ENCODE data around the gene ALDH18A1.

ALDH18A1 gene

DNA sequence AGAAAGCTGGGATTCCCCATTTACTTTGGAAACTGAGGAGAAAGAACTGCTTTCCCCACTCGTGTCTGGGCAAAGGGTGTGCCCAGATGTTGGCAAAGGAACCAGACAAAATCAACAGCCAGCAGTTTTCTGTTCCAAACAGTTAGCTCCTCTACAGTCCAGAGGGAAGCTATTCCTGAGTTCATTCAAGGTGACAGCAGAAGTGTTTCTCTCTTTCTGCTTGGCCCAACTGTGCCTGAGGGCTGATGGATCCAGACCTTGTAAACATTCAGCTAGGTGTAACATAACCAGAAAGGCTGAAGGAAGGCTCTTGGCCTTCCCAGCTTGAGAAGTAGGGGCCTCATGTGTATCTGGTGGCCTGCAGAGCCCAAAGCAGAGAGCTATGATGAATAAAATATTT lies 7.0 kb upstream of the ALDH18A1 start:
- ATAC-seq (ENCODE audit: low read depth) (no peak), DNase-seq (ENCODE audit: low spot score in 2 of 2) (no peak)
- Mint-ChIP-seq H3K4me1 (no peaks in the 10 kb centered on the region), H3K9me3 (no peaks in the 10 kb centered on the region), H3K4me3 (no peak overlapping the region), H3K36me3 (peaks cover 7% of the 10 kb centered on the region), H3K27ac (no peak overlapping the region), H3K27me3 (no peaks in the 10 kb centered on the region)

DNA sequence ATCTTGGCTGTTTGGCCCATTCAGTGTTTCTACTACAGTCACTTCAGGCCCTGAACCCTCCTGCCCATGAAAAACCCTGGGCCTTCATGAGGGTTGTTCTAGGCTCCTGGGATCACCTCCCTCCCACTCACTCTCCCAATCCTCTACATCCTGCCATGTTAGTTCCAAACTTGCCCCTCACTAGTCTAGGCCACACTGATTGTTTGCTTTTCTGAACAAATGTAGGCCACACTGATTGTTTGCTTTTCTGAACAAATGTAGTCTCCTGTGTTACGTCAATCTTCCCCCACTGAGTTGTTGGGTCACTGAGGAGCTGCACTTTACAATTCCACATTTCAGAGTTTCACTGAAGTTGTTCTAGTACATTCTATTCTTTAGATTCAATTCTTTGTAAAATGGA lies 5.3 kb upstream of the ALDH18A1 start:
- DNase-seq (ENCODE audit: low spot score in 2 of 2) (no peak), ATAC-seq (ENCODE audit: low read depth) (no peak)
- Mint-ChIP-seq H3K27ac (peak overlapping the region; percentile 40), H3K4me3 (no peak overlapping the region), H3K36me3 (peaks cover 5% of the 10 kb centered on the region), H3K9me3 (no peaks in the 10 kb centered on the region), H3K4me1 (no peaks in the 10 kb centered on the region), H3K27me3 (no peaks in the 10 kb centered on the region)

GRCh38 chr10:95660283-95660682 lies 3.8 kb upstream of the ALDH18A1 start:
- no peak overlapping the region for H3K4me3 Mint-ChIP-seq
- H3K27ac Mint-ChIP-seq = no peak overlapping the region
- ATAC-seq (ENCODE audit: low read depth) (no peak), DNase-seq (ENCODE audit: low spot score in 2 of 2) (no peak)
- no peaks in the 10 kb centered on the region for H3K9me3 Mint-ChIP-seq
- no peaks in the 10 kb centered on the region for H3K27me3 Mint-ChIP-seq
- H3K36me3 Mint-ChIP-seq = peaks cover 2% of the 10 kb centered on the region
- peaks cover 7% of the 10 kb centered on the region for H3K4me1 Mint-ChIP-seq

DNA sequence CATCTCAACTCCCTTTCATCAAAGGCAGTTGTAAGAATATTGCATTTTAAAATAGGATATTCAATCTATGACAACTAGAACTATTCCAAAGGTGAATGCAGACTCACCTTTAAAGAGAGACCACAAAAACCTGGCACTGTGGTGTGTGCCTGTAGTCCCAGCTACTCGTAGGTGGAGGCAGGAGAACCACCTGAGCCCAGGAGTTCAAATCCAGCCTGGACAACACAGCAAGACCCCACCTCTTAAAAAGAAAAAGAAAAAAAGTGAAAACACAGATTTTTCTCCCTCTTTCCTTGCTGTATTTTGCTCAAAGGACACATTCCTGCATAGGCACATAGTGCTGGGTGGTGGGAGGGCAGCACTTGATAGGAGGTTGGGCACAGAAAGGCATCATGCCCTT lies 739 bp upstream of the ALDH18A1 start:
- H3K9me3 Mint-ChIP-seq = no peaks in the 10 kb centered on the region
- H3K27me3 Mint-ChIP-seq = no peaks in the 10 kb centered on the region
- DNase-seq (ENCODE audit: low spot score in 2 of 2) (no peak), ATAC-seq (ENCODE audit: low read depth) (no peak)
- peak overlapping the region; percentile 97 for H3K4me3 Mint-ChIP-seq
- no peak overlapping the region for H3K27ac Mint-ChIP-seq
- H3K36me3 Mint-ChIP-seq = peaks cover 5% of the 10 kb centered on the region
- peaks cover 14% of the 10 kb centered on the region for H3K4me1 Mint-ChIP-seq

DNA sequence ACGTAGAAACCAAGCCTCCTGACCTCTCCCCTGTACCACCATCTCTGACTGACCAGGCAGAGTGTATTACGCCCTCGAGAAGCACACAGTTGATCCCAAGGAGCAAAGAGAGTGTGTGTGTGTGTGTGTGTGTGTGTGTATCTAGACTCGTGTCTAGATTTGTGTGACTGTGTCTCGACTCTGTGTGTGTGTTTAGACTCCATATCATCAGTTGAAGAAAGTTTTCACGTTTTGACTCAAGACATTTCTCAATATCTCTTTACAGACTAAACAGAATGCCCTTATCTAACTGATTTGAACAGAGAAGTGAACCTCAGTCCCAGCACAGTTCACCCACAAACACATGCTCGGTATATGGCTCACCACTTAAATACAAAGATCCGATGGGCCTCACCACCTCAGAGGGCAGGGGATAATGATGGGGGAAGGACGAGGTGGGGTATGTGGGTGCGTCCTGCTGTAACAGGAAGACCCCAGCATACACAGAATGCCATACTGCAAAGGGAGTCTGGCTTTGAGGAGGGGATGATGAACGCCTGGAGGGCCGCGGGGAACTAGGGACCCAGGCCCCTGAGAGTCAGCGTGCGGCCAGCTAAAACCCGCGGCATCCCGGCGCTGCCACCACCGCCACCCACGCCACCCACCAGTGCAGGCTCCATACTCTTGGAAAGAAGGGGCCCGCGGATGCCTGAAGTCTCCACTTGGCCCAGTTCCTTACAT lies 780 bp downstream of the ALDH18A1 start:
- peak overlapping the region; percentile 69 for H3K27ac Mint-ChIP-seq

DNA sequence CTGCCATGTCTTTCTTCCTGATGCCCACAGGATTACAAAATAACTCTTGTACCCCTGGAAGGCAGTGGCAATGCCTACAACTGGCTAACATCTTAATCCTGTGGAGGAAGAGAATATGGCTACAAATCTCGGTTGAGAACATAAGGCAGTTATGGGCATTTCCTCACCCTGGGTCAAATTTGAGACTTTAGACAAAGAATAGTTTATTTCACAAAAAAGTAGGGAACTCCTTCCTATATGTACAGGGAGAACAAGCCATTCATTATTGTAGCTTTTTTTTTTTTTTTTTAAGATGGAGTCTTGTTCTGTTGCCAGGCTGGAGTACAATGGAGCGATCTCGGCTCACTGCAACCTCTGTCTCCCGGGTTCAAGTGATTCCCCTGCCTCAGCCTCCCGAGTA lies 2.6 kb downstream of the ALDH18A1 start:
- Mint-ChIP-seq H3K4me1 (peaks cover 14% of the 10 kb centered on the region), H3K4me3 (no peak overlapping the region), H3K9me3 (peaks cover 3% of the 10 kb centered on the region), H3K27me3 (no peaks in the 10 kb centered on the region), H3K36me3 (peaks cover 21% of the 10 kb centered on the region), H3K27ac (peak overlapping the region; percentile 39)
- ATAC-seq (ENCODE audit: low read depth) (no peak), DNase-seq (ENCODE audit: low spot score in 2 of 2) (no peak)

More for the DNA sequence above, 780 bp downstream of the ALDH18A1 start:
- Mint-ChIP-seq H3K27me3 (no peaks in the 10 kb centered on the region), H3K36me3 (peaks cover 18% of the 10 kb centered on the region), H3K4me1 (peaks cover 14% of the 10 kb centered on the region), H3K4me3 (peak overlapping the region; percentile 97), H3K9me3 (peaks cover 3% of the 10 kb centered on the region)
- DNase-seq (ENCODE audit: low spot score in 2 of 2) (no peak), ATAC-seq (ENCODE audit: low read depth) (peak; percentile 5)

- H3K9me3 Mint-ChIP-seq = peaks cover 3% of the 10 kb centered on the region
- peaks cover 27% of the 10 kb centered on the region for H3K36me3 Mint-ChIP-seq
- H3K27me3 Mint-ChIP-seq = no peaks in the 10 kb centered on the region
- no peak overlapping the region for H3K4me3 Mint-ChIP-seq
- H3K4me1 Mint-ChIP-seq = peaks cover 14% of the 10 kb centered on the region
- ATAC-seq (ENCODE audit: low read depth) = no peak
- no peak for DNase-seq (ENCODE audit: low spot score in 2 of 2)
- H3K27ac Mint-ChIP-seq = peak overlapping the region; percentile 3
Measured at GRCh38 chr10:95651346-95652060, 5.0 kb downstream of the ALDH18A1 start.

DNA sequence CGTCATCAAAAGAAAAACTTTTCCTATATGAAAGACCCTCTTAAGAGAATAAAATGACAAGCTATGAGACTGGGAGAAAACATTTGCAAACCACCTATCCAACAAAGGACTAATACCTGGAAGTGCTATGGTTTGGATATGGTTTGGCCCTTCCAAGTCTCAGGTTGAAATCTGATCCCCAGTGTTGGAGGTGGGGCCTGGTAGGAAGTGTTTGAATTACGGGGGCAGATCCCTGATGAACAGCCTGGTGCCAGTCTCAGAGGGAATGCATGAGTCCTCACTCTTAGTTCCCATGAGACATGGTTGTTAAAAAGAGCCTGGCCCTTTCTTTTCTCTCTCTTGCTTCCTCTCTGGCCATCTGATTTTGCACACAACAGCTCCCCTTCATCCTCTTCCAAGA lies 6.3 kb downstream of the ALDH18A1 start:
- no peak overlapping the region for H3K27ac Mint-ChIP-seq
- H3K4me1 Mint-ChIP-seq = peaks cover 12% of the 10 kb centered on the region
- no peak for ATAC-seq (ENCODE audit: low read depth)
- peaks cover 37% of the 10 kb centered on the region for H3K36me3 Mint-ChIP-seq
- H3K4me3 Mint-ChIP-seq = no peak overlapping the region
- H3K9me3 Mint-ChIP-seq = peaks cover 3% of the 10 kb centered on the region
- DNase-seq (ENCODE audit: low spot score in 2 of 2) = no peak
- H3K27me3 Mint-ChIP-seq = no peaks in the 10 kb centered on the region

GRCh38 chr10:95648138-95648537 lies 8.4 kb downstream of the ALDH18A1 start:
- Mint-ChIP-seq H3K4me3 (no peak overlapping the region), H3K27ac (no peak overlapping the region), H3K4me1 (peaks cover 5% of the 10 kb centered on the region), H3K27me3 (no peaks in the 10 kb centered on the region), H3K9me3 (peaks cover 3% of the 10 kb centered on the region), H3K36me3 (peaks cover 39% of the 10 kb centered on the region)
- DNase-seq (ENCODE audit: low spot score in 2 of 2) (no peak), ATAC-seq (ENCODE audit: low read depth) (no peak)

DNA sequence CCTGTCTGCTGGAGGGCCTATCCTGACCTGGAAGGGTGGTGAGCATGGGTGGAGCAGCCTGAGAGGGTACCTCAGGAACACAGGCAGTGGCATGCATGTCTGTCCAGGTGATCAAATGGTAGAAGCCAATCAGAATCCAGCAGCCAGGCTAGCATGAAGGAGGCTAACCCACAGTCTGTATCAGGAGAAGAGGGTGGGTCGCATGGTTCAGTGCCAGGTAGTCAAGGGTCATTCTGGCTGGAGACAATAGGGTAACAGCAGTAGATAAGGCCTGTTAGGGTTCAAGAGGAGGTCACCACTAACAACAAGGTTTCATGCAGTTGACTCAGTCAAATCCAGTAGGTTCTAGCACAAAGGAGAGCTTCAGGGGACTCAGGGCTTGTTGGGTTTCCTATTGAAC lies 10.4 kb downstream of the ALDH18A1 start:
- no peak for ATAC-seq (ENCODE audit: low read depth)
- H3K9me3 Mint-ChIP-seq = no peaks in the 10 kb centered on the region
- no peaks in the 10 kb centered on the region for H3K27me3 Mint-ChIP-seq

GRCh38 chr10:95644901-95645300 lies 11.6 kb downstream of the ALDH18A1 start:
- no peaks in the 10 kb centered on the region for H3K9me3 Mint-ChIP-seq
- H3K36me3 Mint-ChIP-seq = peaks cover 34% of the 10 kb centered on the region
- ATAC-seq (ENCODE audit: low read depth) (no peak), DNase-seq (ENCODE audit: low spot score in 2 of 2) (no peak)
- peaks cover 5% of the 10 kb centered on the region for H3K4me1 Mint-ChIP-seq
- no peaks in the 10 kb centered on the region for H3K27me3 Mint-ChIP-seq
- H3K4me3 Mint-ChIP-seq = no peak overlapping the region
- no peak overlapping the region for H3K27ac Mint-ChIP-seq

More for the DNA sequence above, 10.4 kb downstream of the ALDH18A1 start:
- H3K27ac Mint-ChIP-seq = no peak overlapping the region
- H3K4me3 Mint-ChIP-seq = no peak overlapping the region
- H3K36me3 Mint-ChIP-seq = peaks cover 32% of the 10 kb centered on the region
- DNase-seq (ENCODE audit: low spot score in 2 of 2) = no peak
- H3K4me1 Mint-ChIP-seq = peaks cover 5% of the 10 kb centered on the region

- no peak for DNase-seq (ENCODE audit: low spot score in 2 of 2)
- Mint-ChIP-seq H3K36me3 (peaks cover 32% of the 10 kb centered on the region), H3K27me3 (no peaks in the 10 kb centered on the region), H3K4me1 (peaks cover 3% of the 10 kb centered on the region), H3K9me3 (no peaks in the 10 kb centered on the region), H3K27ac (no peak overlapping the region), H3K4me3 (no peak overlapping the region)
- no peak for ATAC-seq (ENCODE audit: low read depth)
Measured at GRCh38 chr10:95640891-95641315, 15.6 kb downstream of the ALDH18A1 start.

GRCh38 chr10:95637911-95638310 lies 18.6 kb downstream of the ALDH18A1 start:
- no peak overlapping the region for H3K27ac Mint-ChIP-seq
- peaks cover 40% of the 10 kb centered on the region for H3K36me3 Mint-ChIP-seq
- no peak for DNase-seq (ENCODE audit: low spot score in 2 of 2)
- H3K4me1 Mint-ChIP-seq = no peaks in the 10 kb centered on the region
- H3K27me3 Mint-ChIP-seq = no peaks in the 10 kb centered on the region
- no peak for ATAC-seq (ENCODE audit: low read depth)
- no peaks in the 10 kb centered on the region for H3K9me3 Mint-ChIP-seq
- H3K4me3 Mint-ChIP-seq = no peak overlapping the region

- H3K9me3 Mint-ChIP-seq = no peaks in the 10 kb centered on the region
- no peak for DNase-seq (ENCODE audit: low spot score in 2 of 2)
- H3K27ac Mint-ChIP-seq = no peak overlapping the region
- no peak for ATAC-seq (ENCODE audit: low read depth)
- no peaks in the 10 kb centered on the region for H3K27me3 Mint-ChIP-seq
- H3K4me3 Mint-ChIP-seq = no peak overlapping the region
- no peaks in the 10 kb centered on the region for H3K4me1 Mint-ChIP-seq
- H3K36me3 Mint-ChIP-seq = peaks cover 39% of the 10 kb centered on the region
Measured at GRCh38 chr10:95637140-95637539, 19.4 kb downstream of the ALDH18A1 start.
